GM12865 (cell line): ENCODE results near the gene SPATA22.

Source experiments
- DNase-seq: peaks from one replicate; pipeline ENCODE4 v3.0.0; 2010; ENCODE audit warnings: low read depth
- H3K4me3 ChIP-seq: 2 replicates; pipeline ENCODE4 v1.5.1; 2011; ENCODE audit warnings: mild to moderate bottlenecking, low read depth, low read length, control low read depth
- CTCF ChIP-seq: IDR thresholded peaks from 2 replicates; pipeline ENCODE4 v1.5.1; 2011; ENCODE audit warnings: low read length, control low read depth, low read depth, inconsistent platforms; ENCODE audit not compliant: insufficient read depth; ENCODE audit errors: missing control alignments

The SPATA22 gene

GRCh38 chr17:3510090-3510489 is 38.5 kb upstream of the SPATA22 start:
- H3K4me3 ChIP-seq = no peak overlapping the region
- no peak for DNase-seq
- TF ChIP-seq CTCF = no peak

GRCh38 chr17:3507869-3508268 is 36.2 kb upstream of the SPATA22 start:
- DNase-seq = no peak
- no peak for TF ChIP-seq CTCF
- H3K4me3 ChIP-seq = no peak overlapping the region

GRCh38 chr17:3507071-3507470 is 35.5 kb upstream of the SPATA22 start:
- TF ChIP-seq CTCF = no peak
- DNase-seq = no peak
- no peak overlapping the region for H3K4me3 ChIP-seq

GRCh38 chr17:3506054-3506453 is 34.4 kb upstream of the SPATA22 start:
- H3K4me3 ChIP-seq = no peak overlapping the region
- DNase-seq = no peak

GRCh38 chr17:3505008-3505407 is 33.4 kb upstream of the SPATA22 start:
- H3K4me3 ChIP-seq = no peak overlapping the region
- TF ChIP-seq CTCF = no peak
- no peak for DNase-seq

More at GRCh38 chr17:3506054-3506453, 34.4 kb upstream of the SPATA22 start:
- no peak for TF ChIP-seq CTCF

- no peak overlapping the region for H3K4me3 ChIP-seq
- TF ChIP-seq CTCF = no peak
- no peak for DNase-seq
Observed at GRCh38 chr17:3503285-3503684, 31.7 kb upstream of the SPATA22 start.

GRCh38 chr17:3502466-3502865 is 30.8 kb upstream of the SPATA22 start:
- DNase-seq = no peak
- no peak for TF ChIP-seq CTCF
- H3K4me3 ChIP-seq = no peak overlapping the region
